Esophagus muscularis mucosa (tissue), 4 donors: ENCODE data around the gene MPV17. TPM values are rescaled to one million over a fixed set of nuclear protein-coding genes. Genes with fewer than 3 reads are reported as not detected.
A peak's percentile ranks its signal among the peaks of the same experiment; 100 is the strongest.

Source experiments
- DNase-seq: peaks from one replicate; pipeline ENCODE4 v3.0.0-alpha.2; 2017; ENCODE audit errors: extremely low spot score
- H3K27ac ChIP-seq, 4 donors: fragments of 200-600 bp; sonication (generic); replicated peaks in 1 of 4; 1 replicate in 3 of 4; 2 replicates in 1 of 4; pipeline ENCODE4 v1.5.1; 2016 to 2019; ENCODE audit warnings: mild to moderate bottlenecking in 1 of 4
- H3K27me3 ChIP-seq, 4 donors: fragments of 200-600 bp; sonication (generic); one replicate each; pipeline versions ENCODE4 v1.5.1 to v1.6.0; 2016 to 2019
- H3K36me3 ChIP-seq, 4 donors: fragments of 200-600 bp; sonication (generic); one replicate each; pipeline ENCODE4 v1.5.1; 2016 to 2019
- H3K4me1 ChIP-seq, 4 donors: fragments of 200-600 bp; sonication (generic); one replicate each; pipeline ENCODE4 v1.5.1; 2016 to 2019
- H3K4me3 ChIP-seq, 4 donors: fragments of 200-600 bp; sonication (generic); 1 replicate in 2 of 4; 2 replicates in 2 of 4; pipeline ENCODE4 v1.5.1; 2016 to 2019; ENCODE audit warnings: mild to moderate bottlenecking in 4 of 4, moderate library complexity in 1 of 4
- H3K9me3 ChIP-seq, 4 donors: fragments of 200-600 bp; sonication (generic); 1 replicate in 3 of 4; 2 replicates in 1 of 4; pipeline ENCODE4 v1.5.1; 2016 to 2019
- CTCF ChIP-seq, 3 experiments: fragments of 200-600 bp in 2 of 3; fragments of 450-650 bp in 1 of 3; sonication (generic) in 2 of 3; IDR thresholded peaks; one replicate each; pipeline ENCODE4 v1.5.1; 2017 to 2019; ENCODE audit warnings: antibody characterized with exemption in 3 of 3, mild to moderate bottlenecking in 2 of 3, moderate library complexity in 1 of 3
- EP300 ChIP-seq: sonication (generic); formaldehyde crosslinking; IDR thresholded peaks from one replicate; pipeline ENCODE4 v1.6.1; 2017; ENCODE audit warnings: antibody characterized with exemption
- POLR2A ChIP-seq: fragments of 450-650 bp; IDR thresholded peaks from one replicate; pipeline ENCODE4 v1.6.1; 2017; ENCODE audit warnings: antibody characterized with exemption, moderate library complexity, mild to moderate bottlenecking, low read depth
- POLR2AphosphoS5 ChIP-seq, 2 donors: sonication (generic); formaldehyde crosslinking; IDR thresholded peaks; one replicate each; pipeline ENCODE4 v1.6.1; 2017; ENCODE audit warnings: antibody characterized with exemption in 2 of 2
- WGBS: methylation state at CpG from one replicate; pipeline ENCODE4 v1.1.5; 2018; 5-methylcytosine and 5-hydroxymethylcytosine counted together
- intact Hi-C: fragments of 100-400 bp; cut with DNase I; formaldehyde crosslinking; loops from one replicate; pipeline ENCODE4 v1.15.1; 2023
- total RNA-seq, 4 donors: library from RNA; depleted of rRNA; stranded (reverse); fragments of >200 nt; gene quantifications; one replicate each; pipeline versions ENCODE4 v1.1.0 to v1.2.1, GENCODE V29; 2016

MPV17 gene
- total RNA-seq, 4 donors from 2014 or later = 46.7 to 70.2 (median 60.6) TPM

GRCh38 chr2:27307287-27307544, 15.7 kb downstream of the MPV17 start:
- no peak for DNase-seq
- TF ChIP-seq POLR2AphosphoS5 (IDR thresholded peaks at IDR 0.05) (no peak), POLR2A (no peak), EP300 (no peak), CTCF (IDR thresholded peaks at IDR 0.05) (no peak)
- H3K4me1 ChIP-seq = peaks cover 17 to 36% (median 33%) of the 10 kb centered on the region in 4 donors
- intact Hi-C loops = no loop called here
- no peak overlapping the region for H3K4me3 ChIP-seq
- H3K27ac ChIP-seq = no peak overlapping the region
- H3K27me3 ChIP-seq = peaks cover 0 to 48% (median 31%) of the 10 kb centered on the region in 4 donors
- H3K9me3 ChIP-seq = no peaks in the 10 kb centered on the region
- peaks cover 6 to 75% (median 31%) of the 10 kb centered on the region in 4 donors for H3K36me3 ChIP-seq
- 13% methylated on average over 3 of the region's 14 CpGs for WGBS

- 4% methylated on average over 17 of the region's 51 CpGs for WGBS
- peaks cover 17 to 36% (median 33%) of the 10 kb centered on the region in 4 donors for H3K4me1 ChIP-seq
- H3K9me3 ChIP-seq = no peaks in the 10 kb centered on the region
- intact Hi-C loops = no loop called here
- H3K4me3 ChIP-seq = peak overlapping the region in 3 of 4 donors; percentile 3 to 28 (median 17)
- H3K27me3 ChIP-seq = peaks cover 0 to 48% (median 31%) of the 10 kb centered on the region in 4 donors
- peaks cover 6 to 72% (median 26%) of the 10 kb centered on the region in 4 donors for H3K36me3 ChIP-seq
- H3K27ac ChIP-seq = no peak overlapping the region
- DNase-seq = no peak
- TF ChIP-seq CTCF (IDR thresholded peaks at IDR 0.05) (no peak), POLR2AphosphoS5 (IDR thresholded peaks at IDR 0.05) (no peak), POLR2A (no peak), EP300 (no peak)
These were observed 16.2 kb downstream of the MPV17 start for GRCh38 chr2:27306573-27307286.

DNA sequence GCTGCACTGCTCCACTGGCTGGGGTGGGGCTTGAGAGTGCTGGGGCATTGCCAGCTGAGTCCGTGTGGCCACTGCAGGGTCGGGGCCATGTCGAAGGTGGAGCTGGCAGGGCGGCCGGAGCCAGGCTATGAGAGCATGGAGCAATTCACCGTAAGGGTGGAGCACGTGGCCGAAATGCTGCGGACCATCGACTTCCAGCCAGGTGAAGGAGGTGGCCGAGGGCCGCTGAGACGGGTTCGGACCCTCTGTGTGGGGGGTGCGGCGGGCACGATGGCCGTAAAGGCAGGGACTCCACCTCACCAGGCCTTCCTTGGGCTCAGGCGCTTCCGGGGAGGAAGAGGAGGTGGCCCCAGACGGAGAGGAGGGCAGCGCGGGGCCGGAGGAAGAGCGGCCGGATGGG, 16.8 kb downstream of the MPV17 start:
- peak overlapping the region in 1 of 4 donors; percentile 28 for H3K4me3 ChIP-seq
- H3K27me3 ChIP-seq = peaks cover 0 to 51% (median 31%) of the 10 kb centered on the region in 4 donors
- no peak for DNase-seq
- intact Hi-C loops = no loop called here
- TF ChIP-seq POLR2AphosphoS5 (IDR thresholded peaks at IDR 0.05) (no peak), POLR2A (no peak), EP300 (no peak), CTCF (IDR thresholded peaks at IDR 0.05) (no peak)
- H3K27ac ChIP-seq = no peak overlapping the region
- WGBS = 29% methylated on average over 11 of the region's 26 CpGs
- H3K9me3 ChIP-seq = no peaks in the 10 kb centered on the region
- peaks cover 17 to 36% (median 33%) of the 10 kb centered on the region in 4 donors for H3K4me1 ChIP-seq
- H3K36me3 ChIP-seq = peaks cover 6 to 72% (median 20%) of the 10 kb centered on the region in 4 donors

DNA sequence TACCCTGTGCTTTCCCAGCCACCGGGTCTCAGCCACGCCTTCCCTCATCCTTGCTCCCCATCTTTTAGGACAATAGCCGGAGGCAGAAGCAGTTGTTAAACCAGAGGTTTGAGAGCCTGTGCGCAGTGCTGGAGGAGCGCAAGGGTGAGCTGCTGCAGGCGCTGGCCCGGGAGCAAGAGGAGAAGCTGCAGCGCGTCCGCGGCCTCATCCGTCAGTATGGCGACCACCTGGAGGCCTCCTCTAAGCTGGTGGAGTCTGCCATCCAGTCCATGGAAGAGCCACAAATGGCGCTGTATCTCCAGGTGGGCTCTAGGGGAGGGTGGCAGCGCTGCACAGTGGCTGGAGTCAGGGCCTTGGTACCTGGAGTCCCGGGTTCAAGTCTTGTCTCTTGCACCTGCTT, 17.4 kb downstream of the MPV17 start:
- no peaks in the 10 kb centered on the region for H3K9me3 ChIP-seq
- no peak overlapping the region for H3K27ac ChIP-seq
- TF ChIP-seq POLR2AphosphoS5 (IDR thresholded peaks at IDR 0.05) (no peak), EP300 (no peak), POLR2A (no peak), CTCF (IDR thresholded peaks at IDR 0.05) (no peak)
- 93% methylated on average over 11 of the region's 16 CpGs for WGBS
- H3K36me3 ChIP-seq = peaks cover 6 to 76% (median 16%) of the 10 kb centered on the region in 4 donors
- H3K27me3 ChIP-seq = peaks cover 0 to 55% (median 31%) of the 10 kb centered on the region in 4 donors
- no peak for DNase-seq
- intact Hi-C loops = no loop called here
- H3K4me1 ChIP-seq = peaks cover 17 to 36% (median 33%) of the 10 kb centered on the region in 4 donors
- H3K4me3 ChIP-seq = no peak overlapping the region
